RCC 7860 (cell line): ENCODE data around the gene NRG3.

Source experiments
- DNase-seq: peaks from one replicate; pipeline ENCODE4 v3.0.0-alpha.2; 2015; ENCODE audit warnings: low spot score
- FAIRE-seq: peaks from 2 replicates; lab custom pipeline; 2012; peaks lifted over from hg19 to GRCh38; lab: Jason Lieb, UNC

The NRG3 gene

DNA sequence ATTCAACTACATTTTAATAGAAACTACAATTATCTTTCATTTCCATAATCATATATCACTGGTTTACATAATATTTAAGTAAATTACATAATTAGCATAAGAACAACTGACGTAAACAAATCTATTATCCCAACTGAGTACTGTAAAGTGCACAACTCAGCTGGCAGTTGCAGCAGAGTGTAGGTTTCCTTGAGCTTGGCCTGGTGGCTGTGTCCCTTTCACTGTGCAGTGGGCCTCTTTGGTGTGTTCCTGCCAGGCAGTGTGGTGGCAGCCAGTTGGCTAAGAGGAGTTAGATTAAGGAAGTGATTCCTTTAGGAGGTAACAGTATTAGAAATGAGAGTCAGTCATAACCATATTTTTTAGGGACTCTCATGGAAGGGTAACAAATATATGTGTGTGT is 7.0 kb downstream of the NRG3 start:
- FAIRE-seq (no peak), DNase-seq (no peak)

DNA sequence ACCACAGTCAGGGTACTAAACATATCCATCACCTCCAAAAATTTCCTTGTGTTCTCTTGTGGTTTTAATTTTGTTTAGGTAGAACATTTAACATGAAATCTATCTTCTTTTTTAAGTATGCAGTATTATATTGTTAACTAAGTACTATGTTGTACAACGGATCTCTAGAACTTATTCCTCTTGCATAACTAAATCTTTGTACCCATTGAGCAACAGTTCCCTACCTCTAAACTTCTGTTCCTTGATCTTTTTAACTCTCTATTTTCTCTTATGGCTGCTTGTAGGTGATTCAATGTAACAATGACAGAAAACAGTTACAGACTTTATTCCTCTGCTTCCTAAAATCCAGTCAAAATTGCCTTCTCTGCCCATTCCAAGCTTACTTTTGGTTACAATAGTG is 9.9 kb downstream of the NRG3 start:
- no peak for DNase-seq
- no peak for FAIRE-seq

DNA sequence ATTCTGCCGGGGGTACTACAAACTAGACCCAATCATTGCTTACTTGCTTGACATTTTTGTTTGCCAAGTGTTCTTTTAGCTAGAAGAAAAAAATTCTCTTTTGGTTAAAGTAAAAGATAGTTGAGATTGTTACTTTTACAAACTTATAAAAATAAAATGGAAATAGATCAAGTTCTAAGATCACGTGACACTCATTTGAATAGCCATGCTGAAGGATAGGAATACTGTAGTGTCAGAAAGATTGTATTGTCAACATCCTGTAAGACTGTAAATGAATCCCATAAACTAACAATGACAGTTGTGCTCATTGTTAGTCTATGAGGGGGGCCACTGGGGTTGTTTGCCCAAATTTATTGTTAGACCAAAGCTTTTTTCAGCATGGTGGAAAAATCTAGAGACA is 10.5 kb downstream of the NRG3 start:
- no peak for DNase-seq

DNA sequence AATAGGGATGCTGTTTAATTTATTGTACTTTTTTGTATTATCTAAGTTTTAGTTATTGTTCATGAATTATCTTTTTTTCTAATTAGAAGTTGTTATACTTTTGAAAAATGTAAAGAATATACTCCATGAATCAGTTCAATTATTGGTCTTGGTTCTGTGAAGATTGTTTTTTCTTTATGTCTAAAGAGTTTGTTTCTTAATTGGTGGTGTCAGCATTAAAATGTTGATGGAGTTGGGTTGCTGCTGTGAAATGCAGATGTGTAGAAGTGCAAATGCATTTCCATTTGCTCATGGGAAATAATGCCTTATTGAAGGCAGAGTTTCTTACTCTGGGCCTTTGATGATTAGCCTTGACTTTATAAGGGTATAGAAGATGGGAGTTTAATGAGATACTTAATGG is 11.9 kb downstream of the NRG3 start:
- DNase-seq (no peak), FAIRE-seq (no peak)

More for the DNA sequence above, 10.5 kb downstream of the NRG3 start:
- FAIRE-seq: no peak

DNA sequence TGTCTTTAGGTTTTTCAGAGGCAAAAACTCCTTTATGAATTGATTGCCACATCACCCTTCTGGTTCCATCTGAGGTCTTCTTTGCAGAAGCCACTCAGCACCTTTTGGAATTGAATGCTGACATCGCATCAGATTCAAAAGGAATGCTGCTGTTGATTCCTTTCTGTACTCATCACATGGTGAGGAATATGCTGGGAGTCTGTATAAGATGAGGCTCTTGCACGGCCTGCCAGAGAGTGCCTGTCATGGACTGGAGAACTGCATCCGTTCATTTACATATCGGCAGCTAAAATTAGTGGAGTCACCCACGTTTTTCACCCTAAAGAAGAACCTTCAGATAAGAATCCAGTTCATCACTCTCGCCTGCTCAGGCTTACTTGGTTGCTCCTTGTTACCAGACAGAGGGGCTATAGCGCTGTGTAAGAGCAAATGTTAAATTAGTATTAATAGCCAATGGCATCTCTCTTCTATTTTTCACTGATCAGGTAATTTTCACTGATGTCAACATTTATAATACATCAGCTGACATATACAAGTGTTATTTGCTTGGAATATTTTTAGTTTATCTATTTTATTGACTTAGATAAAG is 14.3 kb downstream of the NRG3 start:
- FAIRE-seq: no peak
- no peak for DNase-seq

DNA sequence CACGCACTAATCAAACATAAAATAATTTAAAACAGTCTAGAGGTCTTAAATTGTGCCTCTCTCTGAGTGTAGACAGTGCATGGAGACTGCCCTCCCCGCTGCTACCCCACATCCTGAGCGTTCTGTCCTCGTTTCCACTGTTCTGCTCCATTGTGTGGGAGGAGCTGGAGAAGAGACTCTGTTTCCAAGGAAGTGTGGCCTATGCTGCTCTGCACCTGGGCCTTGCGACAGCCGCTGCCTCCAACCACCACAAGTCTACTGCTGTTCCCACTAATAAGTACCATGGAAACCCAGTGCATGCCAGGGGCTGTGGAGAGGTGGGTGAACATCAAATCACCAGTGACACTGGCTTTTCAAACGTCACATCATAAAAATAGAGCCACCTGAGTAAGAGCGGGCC is 19.6 kb downstream of the NRG3 start:
- no peak for FAIRE-seq
- DNase-seq: no peak

DNA sequence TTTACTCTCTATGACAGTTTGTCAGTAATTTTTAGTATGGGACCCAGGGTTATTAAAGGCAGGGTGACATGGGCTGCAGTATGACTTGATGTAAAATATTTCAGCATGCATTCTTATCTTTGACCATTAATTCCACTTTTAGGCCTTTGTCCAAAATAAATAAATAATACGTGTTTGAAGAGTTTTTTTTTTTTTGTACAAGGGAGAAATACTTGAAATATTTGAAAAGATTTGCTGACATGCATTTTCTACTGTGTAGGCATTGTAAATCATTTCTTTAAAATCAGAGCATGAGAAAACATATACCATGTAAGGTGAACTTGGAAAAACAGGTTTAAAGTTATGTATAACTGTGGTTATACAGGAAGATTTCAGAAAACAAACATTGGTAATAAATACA is 23.5 kb downstream of the NRG3 start:
- FAIRE-seq (no peak), DNase-seq (no peak)

DNA sequence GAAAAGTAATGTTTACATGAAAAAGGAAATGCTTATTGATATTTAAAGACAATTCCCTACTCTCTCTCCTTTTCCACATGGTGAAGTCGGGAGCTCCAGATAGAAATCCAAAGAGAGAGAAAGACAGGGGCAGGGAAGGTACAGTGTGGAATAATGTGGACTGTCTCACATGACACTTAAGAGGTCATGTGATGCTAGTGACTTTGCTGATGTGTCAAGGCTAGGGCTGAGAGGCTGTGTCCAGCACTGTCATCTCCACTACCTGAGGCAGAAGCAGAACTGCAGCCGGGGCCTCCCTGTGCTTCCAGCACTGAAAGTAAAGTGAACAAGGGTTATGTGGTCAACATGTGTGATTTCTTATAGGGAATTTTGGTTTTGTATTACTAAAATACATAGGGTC is 26.0 kb downstream of the NRG3 start:
- no peak for DNase-seq
- FAIRE-seq: no peak

DNA sequence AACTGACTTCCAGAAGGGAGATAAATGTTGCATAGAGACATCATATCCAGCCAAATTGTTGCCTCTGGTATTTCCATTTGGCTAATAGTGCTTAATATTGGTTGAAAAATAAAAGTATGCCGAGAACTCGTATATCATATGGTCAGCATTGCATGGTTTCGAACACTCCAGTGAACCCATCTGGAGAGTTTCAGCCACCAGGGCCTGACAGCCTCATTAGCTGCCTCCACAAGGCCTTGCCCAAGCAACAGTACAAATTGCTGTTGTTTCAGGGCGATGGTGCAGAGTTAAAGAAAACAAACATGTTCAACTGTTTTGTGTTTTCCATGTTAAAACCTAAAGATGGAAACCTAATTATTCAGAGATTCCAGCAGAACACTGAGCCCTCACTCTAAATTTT is 28.5 kb downstream of the NRG3 start:
- no peak for FAIRE-seq
- no peak for DNase-seq

DNA sequence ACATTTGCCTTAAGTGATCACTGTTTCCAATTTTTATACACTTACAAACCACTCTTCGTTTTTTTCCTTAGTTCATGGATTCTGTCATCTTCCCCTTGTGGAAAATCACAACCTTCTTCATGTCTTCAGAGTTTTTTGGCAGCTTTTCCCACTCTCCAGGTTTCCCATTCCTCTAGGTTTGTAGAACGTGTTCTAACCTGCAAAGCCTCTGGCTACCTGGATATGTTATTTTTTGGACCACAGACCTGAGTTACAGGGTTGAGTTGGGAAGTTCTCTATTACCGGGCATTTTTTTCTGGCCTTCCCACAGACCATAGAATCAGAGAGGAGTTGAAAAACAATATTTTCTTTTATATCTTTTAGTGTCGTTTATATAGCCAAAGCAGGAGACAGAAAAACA is 30.2 kb downstream of the NRG3 start:
- DNase-seq (no peak), FAIRE-seq (no peak)

DNA sequence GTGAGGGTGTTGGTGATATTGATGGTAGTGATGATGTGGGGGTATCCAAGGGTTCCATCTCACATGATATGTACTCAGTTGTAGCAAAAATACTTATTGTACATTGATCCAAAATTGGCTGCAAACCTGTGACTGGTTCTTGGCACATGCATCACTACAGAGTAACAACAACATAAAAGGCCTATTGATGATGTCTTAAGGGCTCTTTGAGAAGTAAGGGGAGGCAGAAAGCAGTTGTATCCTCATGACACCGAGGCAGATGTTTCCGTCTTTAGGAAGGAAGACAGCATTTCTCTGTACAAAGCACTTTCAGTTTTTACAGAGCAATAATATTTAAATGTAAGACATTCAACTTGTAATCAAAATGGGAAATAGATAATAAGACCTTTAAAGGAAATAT is 34.5 kb downstream of the NRG3 start:
- no peak for DNase-seq
- FAIRE-seq: no peak

DNA sequence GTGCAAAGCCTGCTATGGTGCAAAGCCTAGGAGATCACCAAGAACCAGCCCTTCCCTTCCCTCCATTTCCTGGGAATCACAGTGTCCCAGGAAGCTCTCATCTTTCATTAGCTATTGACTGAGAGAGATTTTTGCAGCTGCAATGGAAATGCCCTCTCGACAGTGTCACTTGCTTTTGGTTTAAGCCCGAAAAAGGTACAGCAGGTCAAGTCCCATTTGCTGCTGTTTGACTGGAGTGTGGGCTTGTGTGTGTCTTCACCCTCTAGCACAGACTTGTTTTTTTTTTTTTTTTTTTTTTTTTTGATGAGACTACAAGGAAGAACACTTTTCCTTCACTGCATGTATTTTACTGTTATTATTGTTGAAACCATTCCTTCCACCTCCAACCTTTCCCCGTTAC is 36.3 kb downstream of the NRG3 start:
- FAIRE-seq (no peak), DNase-seq (no peak)

DNA sequence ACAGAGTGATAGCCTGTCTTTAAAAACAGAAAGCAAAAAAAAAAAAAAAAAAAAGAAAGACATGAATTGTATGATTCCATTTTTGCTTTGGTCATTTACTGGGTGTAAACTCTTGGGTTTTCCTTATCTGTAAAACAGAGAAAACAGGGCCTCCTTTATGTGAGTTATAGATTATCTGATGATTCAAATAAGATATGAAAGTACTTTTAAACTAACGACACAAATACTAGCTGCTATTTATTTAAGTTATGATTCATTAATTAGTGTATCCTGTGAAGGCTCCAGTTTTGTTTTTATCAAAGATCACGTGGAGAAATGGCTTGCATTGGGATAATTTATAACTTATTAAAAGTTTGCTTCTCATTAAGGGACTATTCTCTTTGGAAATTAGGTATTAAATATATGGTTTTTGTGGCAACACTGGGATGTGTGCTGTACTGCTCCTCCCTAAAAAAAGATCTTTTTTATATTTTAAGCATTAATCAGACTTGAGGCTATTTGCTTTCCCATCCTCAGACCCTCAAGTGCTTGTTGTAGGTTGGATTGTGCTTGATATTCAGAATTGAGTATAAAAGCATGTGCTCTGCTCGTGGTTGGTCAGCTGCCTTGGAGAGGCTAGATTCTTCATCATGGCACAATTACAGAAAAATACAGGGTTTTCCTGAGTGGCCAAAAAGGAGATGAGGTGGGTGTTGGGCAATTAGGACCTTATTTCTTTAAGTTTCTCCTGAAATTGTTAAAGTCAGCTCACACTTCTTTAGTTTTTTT is 39.9 kb downstream of the NRG3 start:
- no peak for DNase-seq

DNA sequence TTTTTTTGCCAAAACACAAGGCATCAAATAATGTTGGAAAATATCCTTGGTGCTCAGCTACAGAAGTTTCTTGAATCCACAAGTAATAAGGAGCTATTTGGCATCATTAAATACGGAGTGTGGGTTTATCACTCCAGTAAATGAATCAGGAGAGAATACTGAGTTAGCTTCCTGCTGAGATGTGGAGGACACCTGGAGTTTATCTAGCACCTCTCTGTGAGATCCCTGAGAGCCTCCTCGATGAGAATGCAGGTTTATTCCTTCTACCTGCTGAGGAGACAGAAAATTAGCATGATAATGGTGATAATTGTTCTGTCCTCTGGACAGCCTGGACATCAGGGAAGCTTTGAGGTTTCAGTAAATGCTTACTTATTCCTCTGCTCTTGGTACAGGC is 40.5 kb downstream of the NRG3 start:
- DNase-seq: no peak
- FAIRE-seq: no peak

More for the DNA sequence above, 39.9 kb downstream of the NRG3 start:
- FAIRE-seq: no peak

DNA sequence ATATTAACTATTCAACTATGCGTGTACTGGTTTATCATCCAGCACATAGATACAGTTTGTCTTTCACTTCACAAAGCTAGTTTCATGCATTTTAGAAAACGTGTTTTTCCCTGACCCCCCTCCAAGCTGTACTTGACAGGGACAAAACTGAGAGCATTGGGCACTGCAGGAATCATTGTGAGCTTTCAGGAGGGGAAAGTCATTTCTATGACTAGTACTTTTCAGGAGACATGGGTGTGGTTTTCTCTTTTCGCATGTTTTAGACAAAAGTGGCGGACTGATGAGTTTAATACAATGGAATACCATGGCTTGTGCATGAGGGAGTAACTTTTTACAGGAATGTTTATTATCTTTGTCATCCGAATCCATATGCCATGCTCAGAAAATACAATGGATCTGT is 42.7 kb downstream of the NRG3 start:
- no peak for FAIRE-seq
- DNase-seq: no peak

DNA sequence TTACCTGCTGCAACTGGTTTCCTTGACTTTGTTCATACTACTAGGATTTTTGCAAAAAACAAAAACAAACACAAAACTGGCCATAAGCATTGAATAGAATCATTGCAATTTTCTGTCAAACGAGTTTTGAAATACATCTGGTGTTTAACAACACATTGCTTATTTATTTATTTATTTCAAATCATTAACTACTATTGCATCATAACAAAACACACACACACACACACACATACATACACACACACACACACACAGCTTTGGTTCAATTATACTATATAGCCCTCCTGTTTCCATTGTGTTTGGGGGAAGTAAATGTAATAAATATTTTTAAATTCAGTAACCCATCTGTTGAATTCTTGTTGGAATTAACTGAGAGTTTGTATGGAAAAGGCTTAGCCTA is 43.8 kb downstream of the NRG3 start:
- FAIRE-seq: no peak
- DNase-seq: no peak

DNA sequence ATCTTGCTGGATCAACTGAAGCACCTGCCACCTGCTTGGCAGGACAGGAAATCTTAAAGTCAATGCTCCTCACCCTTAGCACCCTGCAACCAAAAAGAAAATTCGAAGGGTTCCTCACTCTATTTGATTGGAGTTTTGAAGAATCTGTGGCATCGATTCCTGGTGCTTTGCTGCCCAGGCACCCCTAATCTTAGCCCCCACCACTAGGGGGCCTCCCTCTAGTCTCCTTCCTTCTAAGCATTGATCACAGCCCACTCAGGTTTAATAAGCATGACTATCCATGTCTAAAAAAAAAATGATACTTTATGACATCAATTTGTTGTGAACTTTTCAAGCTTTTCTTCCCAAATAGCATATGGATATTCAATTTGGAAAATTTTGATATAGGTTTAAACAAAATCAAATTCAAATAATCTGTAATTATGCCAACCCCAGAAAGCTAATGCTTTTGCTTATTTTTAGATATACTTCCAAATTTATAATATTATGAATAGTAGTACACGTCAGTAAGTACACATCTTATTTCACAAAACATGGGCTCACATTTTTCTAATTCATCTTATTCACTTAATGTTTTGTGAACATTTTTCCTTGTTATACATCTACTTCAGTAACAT is 45.3 kb downstream of the NRG3 start:
- DNase-seq (no peak), FAIRE-seq (no peak)

DNA sequence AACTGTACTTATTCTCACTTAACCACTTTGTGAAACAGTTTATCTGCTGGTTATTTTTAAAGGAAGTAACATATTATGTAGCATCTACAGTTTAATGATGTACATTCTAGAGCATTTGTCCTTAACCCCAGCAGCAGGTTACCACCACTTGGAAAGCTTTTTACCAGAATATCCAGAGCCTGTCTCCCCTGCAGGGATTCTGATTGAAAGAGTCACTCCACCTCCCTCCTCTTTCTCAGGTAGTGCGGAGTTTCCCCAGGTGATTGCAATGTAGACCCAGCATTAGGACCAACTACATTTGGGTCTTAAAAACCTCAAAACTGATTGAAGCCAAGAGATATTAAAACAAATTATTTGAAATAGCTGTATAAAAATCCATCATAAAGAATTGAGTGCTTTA is 53.1 kb downstream of the NRG3 start:
- FAIRE-seq (no peak), DNase-seq (no peak)

DNA sequence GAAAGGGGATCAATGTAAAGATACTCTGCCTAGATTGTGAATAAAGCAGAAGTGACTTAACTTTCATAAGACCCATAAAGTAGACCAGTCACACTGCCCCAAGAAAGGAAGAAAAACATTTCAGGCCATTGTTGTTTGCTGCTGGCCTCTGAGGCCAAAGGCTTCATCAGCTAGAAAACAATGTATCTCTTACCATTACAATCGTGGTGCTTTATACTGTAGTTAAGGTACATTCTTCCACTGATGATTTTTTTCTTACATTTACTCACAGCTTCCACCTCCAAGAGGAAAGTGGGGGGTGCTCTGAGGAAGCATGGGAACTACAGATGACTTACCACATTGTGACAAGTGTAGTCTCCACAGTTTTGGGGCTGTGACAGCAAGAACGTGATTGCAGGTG is 68.6 kb downstream of the NRG3 start:
- FAIRE-seq (no peak), DNase-seq (no peak)

DNA sequence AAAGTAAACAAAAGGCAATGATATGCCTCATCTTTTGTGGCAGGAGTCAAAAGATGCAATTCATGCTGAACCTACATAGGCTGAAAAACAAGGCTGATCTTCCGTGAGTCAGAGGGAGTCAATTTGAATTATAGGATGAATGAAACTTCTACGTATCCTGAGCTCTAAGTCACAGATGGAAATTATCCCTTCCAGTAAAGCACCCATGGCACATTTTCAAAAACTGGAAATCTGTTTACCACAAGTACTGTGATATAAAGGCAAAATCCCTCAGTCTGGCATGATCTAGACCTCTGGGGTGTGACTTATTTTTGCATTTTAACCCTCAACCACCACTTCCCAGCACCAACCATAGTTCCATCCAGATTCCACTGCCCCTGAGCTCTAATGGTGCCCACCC is 69.6 kb downstream of the NRG3 start:
- DNase-seq: no peak

DNA sequence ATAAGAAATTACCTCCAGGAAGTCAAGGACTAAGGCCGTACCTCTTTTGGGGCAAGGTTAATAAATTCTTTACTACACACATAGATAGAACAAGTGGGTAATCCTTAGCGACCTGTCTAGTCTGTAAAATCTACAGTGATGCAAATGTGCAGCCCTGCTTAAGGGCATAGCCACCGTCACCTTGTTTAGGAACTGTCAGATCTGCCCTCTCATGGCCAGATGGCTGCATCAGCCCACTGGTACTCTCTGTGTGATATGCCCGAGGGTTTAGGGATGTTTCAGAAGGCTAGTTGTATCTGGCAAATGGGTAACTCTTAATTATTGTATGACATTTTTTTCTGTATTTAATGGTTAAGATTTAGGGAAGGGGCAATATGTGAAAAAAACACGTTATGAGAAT is 74.3 kb downstream of the NRG3 start:
- DNase-seq: no peak
- no peak for FAIRE-seq

More for the DNA sequence above, 69.6 kb downstream of the NRG3 start:
- no peak for FAIRE-seq

DNA sequence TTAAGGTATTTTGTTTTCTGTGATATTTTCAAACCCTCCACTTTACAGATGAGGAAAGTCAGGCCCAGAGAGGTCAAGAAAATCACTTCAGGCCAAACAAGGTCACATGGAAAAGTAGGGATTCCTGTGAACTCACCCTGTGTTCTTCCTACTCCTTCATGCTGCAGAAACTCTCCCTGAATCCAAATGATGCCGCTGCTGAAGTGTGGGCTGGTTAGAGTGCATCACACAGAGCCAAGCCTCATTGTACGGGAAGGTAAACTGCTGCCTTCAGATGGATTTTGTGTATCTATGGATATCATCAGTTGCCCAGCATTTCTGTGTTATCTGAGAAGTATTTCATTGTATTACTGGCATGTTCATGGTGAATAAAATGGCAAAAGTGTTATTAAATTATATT is 75.4 kb downstream of the NRG3 start:
- DNase-seq: no peak

More for the DNA sequence above, 75.4 kb downstream of the NRG3 start:
- no peak for FAIRE-seq
